Measurements from ENCODE around the gene RALB.

- TF ChIP-seq EZH2 (IDR thresholded peaks at IDR 0.05; ENCODE audit: low read depth, low read length, severe bottlenecking) = no peak
- no peak for TF ChIP-seq KDM4A (IDR thresholded peaks at IDR 0.05; ENCODE audit: low read depth, low read length, severe bottlenecking)
- TF ChIP-seq POLR2A (IDR thresholded peaks at IDR 0.05; ENCODE audit: control extremely low read depth in 1 of 2, low read depth in 2 of 2, low read length in 2 of 2) = no peak
- TF ChIP-seq CTCF (IDR thresholded peaks at IDR 0.05; ENCODE audit: control extremely low read depth in 1 of 3, insufficient read depth in 1 of 3, low read depth in 1 of 3, low read length in 3 of 3) = no peak
- TF ChIP-seq PHF8 (conservative IDR thresholded peaks at IDR 0.05; ENCODE audit: low read depth, low read length) = no peak
- no peak for TF ChIP-seq BCL11A (IDR thresholded peaks at IDR 0.05; ENCODE audit: low read depth in 2 of 2, low read length in 2 of 2)
- no peak for TF ChIP-seq YY1 (IDR thresholded peaks at IDR 0.05; ENCODE audit: low read depth, low read length)
Observed at GRCh38 chr2:120265006-120265405, 12.4 kb downstream of the RALB start.
